Esophagus squamous epithelium (tissue), 5 donors: ENCODE measurements around the gene PHKA2. TPM values are rescaled to one million over a fixed set of nuclear protein-coding genes. Genes with fewer than 3 reads are reported as not detected.
A peak's percentile ranks its signal among the peaks of the same experiment; 100 is the strongest.

Source experiments
- DNase-seq: peaks from one replicate; lab custom pipeline; 2025; lab: John Stamatoyannopoulos, UW
- H3K27ac ChIP-seq, 4 donors: fragments of 200-600 bp; sonication (generic); one replicate each; pipeline ENCODE4 v1.5.1; 2016 to 2019; ENCODE audit warnings: mild to moderate bottlenecking in 1 of 4
- H3K27me3 ChIP-seq, 4 donors: fragments of 200-600 bp; sonication (generic); 1 replicate in 3 of 4; 2 replicates in 1 of 4; pipeline versions ENCODE4 v1.5.1 to v1.6.0; 2017 to 2021; ENCODE audit warnings: antibody characterized with exemption in 1 of 4
- H3K36me3 ChIP-seq, 3 donors: fragments of 200-600 bp; sonication (generic); one replicate each; pipeline ENCODE4 v1.5.1; 2016 to 2019
- H3K4me1 ChIP-seq, 3 donors: fragments of 200-600 bp; sonication (generic); one replicate each; pipeline ENCODE4 v1.5.1; 2017 to 2019
- H3K4me3 ChIP-seq, 4 donors: fragments of 200-600 bp; sonication (generic); 1 replicate in 3 of 4; 2 replicates in 1 of 4; pipeline ENCODE4 v1.5.1; 2016 to 2019; ENCODE audit warnings: mild to moderate bottlenecking in 2 of 4, moderate library complexity in 1 of 4
- H3K9me3 ChIP-seq, 3 donors: fragments of 200-600 bp; sonication (generic); one replicate each; pipeline ENCODE4 v1.5.1; 2016 to 2019
- POLR2A ChIP-seq, 4 donors: fragments of 450-650 bp; IDR thresholded peaks; one replicate each; pipeline ENCODE4 v1.6.1; 2017; ENCODE audit warnings: antibody characterized with exemption in 4 of 4, mild to moderate bottlenecking in 4 of 4, moderate library complexity in 3 of 4
- WGBS, 2 donors: methylation state at CpG; one replicate each; pipeline ENCODE4 v1.1.5; 2018; 5-methylcytosine and 5-hydroxymethylcytosine counted together
- intact Hi-C: fragments of 100-400 bp; cut with DNase I; formaldehyde crosslinking; loops from one replicate; pipeline ENCODE4 v1.15.0; 2022
- total RNA-seq, 4 donors: library from RNA; depleted of rRNA; stranded (reverse); fragments of >200 nt; gene quantifications; one replicate each; pipeline ENCODE4 v1.1.0, GENCODE V29; 2016
- TF ChIP-seq, protein P1 (sequence below), 6 experiments: fragments of 450-650 bp in 4 of 6; fragments of 200-600 bp in 2 of 6; sonication (generic) in 2 of 6; IDR thresholded peaks; one replicate each; pipeline ENCODE4 v1.5.1; 2016 to 2019; ENCODE audit warnings: antibody characterized with exemption in 6 of 6, mild to moderate bottlenecking in 4 of 6, moderate library complexity in 4 of 6
- donor health status: DM: yes; HTN: yes; CAD: no.

Gene PHKA2
- total RNA-seq, 4 donors from 2014 or later: 10.1 to 21.2 (median 13.5) TPM

DNA sequence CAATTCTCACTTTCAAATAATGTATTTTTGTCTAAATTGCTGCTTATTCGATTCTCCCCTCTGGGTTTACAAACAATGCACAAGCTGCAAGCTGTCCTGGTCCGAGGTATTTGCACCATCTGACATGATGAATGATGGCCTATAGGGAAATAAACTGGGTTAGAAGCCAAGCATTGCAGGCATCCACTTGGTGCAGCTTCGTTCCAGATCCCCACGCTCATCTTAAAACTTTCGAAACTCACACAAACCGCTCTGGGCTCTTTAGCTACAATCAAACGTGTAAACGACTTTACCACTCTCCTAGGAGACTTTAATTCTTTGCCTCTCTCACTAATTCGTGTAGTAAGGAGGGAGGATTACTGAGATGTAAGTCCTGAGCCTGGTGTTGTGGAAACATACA is 19.0 kb downstream of the PHKA2 start:
- no peak overlapping the region for H3K4me3 ChIP-seq
- intact Hi-C loops: no loop called here
- H3K36me3 ChIP-seq: no peaks in the 10 kb centered on the region
- TF ChIP-seq, protein P1, sequence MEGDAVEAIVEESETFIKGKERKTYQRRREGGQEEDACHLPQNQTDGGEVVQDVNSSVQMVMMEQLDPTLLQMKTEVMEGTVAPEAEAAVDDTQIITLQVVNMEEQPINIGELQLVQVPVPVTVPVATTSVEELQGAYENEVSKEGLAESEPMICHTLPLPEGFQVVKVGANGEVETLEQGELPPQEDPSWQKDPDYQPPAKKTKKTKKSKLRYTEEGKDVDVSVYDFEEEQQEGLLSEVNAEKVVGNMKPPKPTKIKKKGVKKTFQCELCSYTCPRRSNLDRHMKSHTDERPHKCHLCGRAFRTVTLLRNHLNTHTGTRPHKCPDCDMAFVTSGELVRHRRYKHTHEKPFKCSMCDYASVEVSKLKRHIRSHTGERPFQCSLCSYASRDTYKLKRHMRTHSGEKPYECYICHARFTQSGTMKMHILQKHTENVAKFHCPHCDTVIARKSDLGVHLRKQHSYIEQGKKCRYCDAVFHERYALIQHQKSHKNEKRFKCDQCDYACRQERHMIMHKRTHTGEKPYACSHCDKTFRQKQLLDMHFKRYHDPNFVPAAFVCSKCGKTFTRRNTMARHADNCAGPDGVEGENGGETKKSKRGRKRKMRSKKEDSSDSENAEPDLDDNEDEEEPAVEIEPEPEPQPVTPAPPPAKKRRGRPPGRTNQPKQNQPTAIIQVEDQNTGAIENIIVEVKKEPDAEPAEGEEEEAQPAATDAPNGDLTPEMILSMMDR (IDR thresholded peaks at IDR 0.05): no peak
- no peak for TF ChIP-seq POLR2A (IDR thresholded peaks at IDR 0.05)
- H3K9me3 ChIP-seq: no peaks in the 10 kb centered on the region
- no peaks in the 10 kb centered on the region for H3K27me3 ChIP-seq
- H3K4me1 ChIP-seq: peaks cover 0 to 16% (median 0%) of the 10 kb centered on the region in 3 donors
- H3K27ac ChIP-seq: no peak overlapping the region
- no peak for DNase-seq
- 25 to 49% methylated on average over 8 to 9 of the region's 9 CpGs for WGBS, 2 donors

DNA sequence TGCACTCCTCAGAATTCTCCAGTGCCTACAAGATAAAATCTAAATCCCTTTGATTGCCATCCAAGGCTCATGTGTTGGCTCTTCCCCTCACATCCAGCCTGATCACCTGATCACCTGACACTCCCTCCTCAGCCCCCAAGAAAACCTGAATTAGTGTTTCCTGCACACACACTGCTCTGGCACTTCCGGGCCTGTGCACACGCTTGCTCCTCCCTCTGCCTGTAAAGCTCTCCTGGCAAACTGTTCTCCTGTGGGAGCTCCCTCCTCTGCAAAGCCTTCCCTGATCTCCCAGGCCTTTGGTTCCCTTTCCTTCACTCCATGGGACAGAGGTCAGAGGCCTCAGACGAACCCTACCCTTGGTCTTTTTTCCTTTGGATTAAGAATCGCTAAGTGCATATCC is 19.9 kb downstream of the PHKA2 start:
- Histone ChIP-seq H3K4me3 (no peak overlapping the region), H3K9me3 (no peaks in the 10 kb centered on the region), H3K27me3 (no peaks in the 10 kb centered on the region), H3K36me3 (no peaks in the 10 kb centered on the region), H3K4me1 (peaks cover 0 to 16% (median 0%) of the 10 kb centered on the region in 3 donors), H3K27ac (no peak overlapping the region)
- DNase-seq: no peak
- intact Hi-C loops: no loop called here
- 38 to 56% methylated on average over 4 of the region's 4 CpGs for WGBS, 2 donors
- TF ChIP-seq POLR2A (IDR thresholded peaks at IDR 0.05): no peak
- TF ChIP-seq, protein P1 (IDR thresholded peaks at IDR 0.05): no peak

- no peak for TF ChIP-seq POLR2A (IDR thresholded peaks at IDR 0.05)
- Histone ChIP-seq H3K4me1 (peaks cover 0 to 16% (median 0%) of the 10 kb centered on the region in 3 donors), H3K9me3 (no peaks in the 10 kb centered on the region), H3K27ac (peak overlapping the region in 1 of 4 donors; percentile 13), H3K36me3 (no peaks in the 10 kb centered on the region), H3K4me3 (no peak overlapping the region), H3K27me3 (no peaks in the 10 kb centered on the region)
- no peak for DNase-seq
- intact Hi-C loops: no loop called here
Observed at GRCh38 chrX:18962329-18962728, 21.6 kb downstream of the PHKA2 start.

GRCh38 chrX:18961686-18962085 is 22.2 kb downstream of the PHKA2 start:
- TF ChIP-seq, protein P1 (IDR thresholded peaks at IDR 0.05): no peak
- TF ChIP-seq POLR2A (IDR thresholded peaks at IDR 0.05): no peak
- no peak for DNase-seq
- Histone ChIP-seq H3K36me3 (no peaks in the 10 kb centered on the region), H3K4me3 (no peak overlapping the region), H3K27ac (no peak overlapping the region), H3K9me3 (no peaks in the 10 kb centered on the region), H3K4me1 (peaks cover 0 to 16% (median 0%) of the 10 kb centered on the region in 3 donors), H3K27me3 (no peaks in the 10 kb centered on the region)
- WGBS, 2 donors: 28 to 42% methylated on average over 2 of the region's 2 CpGs
- intact Hi-C loops: no loop called here

DNA sequence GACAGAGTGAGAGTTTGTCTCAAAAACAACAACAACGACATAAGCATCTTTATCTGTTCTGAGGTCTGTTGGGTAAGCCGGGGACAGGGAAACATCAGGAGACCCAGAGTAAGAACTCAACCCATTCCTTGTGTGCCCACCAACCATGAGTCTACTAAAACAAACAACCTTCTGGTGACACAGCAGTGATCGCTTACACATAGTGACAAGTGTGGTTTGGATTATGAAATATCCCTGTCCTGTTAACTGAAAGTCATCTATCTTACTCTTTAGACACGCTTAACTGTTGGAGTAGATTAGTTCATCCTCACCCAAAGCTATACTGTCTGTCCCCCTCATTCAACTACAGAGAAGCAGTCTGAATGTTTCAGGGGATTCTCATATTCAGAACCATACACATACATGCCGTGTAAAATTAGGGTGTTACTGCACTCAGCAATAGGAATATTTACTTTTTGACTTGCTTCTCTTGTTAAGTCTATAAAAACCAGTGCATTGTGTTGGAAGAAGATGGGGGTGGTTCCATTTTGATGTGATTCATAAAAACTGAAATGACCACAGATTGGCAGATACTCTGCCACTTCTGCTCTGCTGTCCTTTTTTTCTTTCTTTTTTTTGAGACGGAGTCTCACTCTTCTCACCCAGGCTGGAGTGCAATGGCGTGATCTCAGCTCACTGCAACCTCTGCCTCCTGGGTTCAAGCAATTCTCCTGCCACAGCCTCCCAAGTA is 27.4 kb downstream of the PHKA2 start:
- 83 to 88% methylated on average over 4 to 7 of the region's 7 CpGs for WGBS, 2 donors

More for the DNA sequence above, 27.4 kb downstream of the PHKA2 start:
- no peak for DNase-seq
- H3K36me3 ChIP-seq: peaks cover 0 to 5% (median 0%) of the 10 kb centered on the region in 3 donors
- H3K27ac ChIP-seq: no peak overlapping the region
- no peak overlapping the region for H3K4me3 ChIP-seq
- TF ChIP-seq, protein P1 (IDR thresholded peaks at IDR 0.05): no peak
- TF ChIP-seq POLR2A (IDR thresholded peaks at IDR 0.05): no peak
- H3K9me3 ChIP-seq: no peaks in the 10 kb centered on the region
- intact Hi-C loops: no loop called here
- H3K27me3 ChIP-seq: no peaks in the 10 kb centered on the region
- H3K4me1 ChIP-seq: no peaks in the 10 kb centered on the region
